WTC11 (cell line): Measurements from ENCODE around the gene IL16.

Experiments used
- NFE2L1 ChIP-seq: sonication (generic); formaldehyde crosslinking; IDR thresholded peaks from 2 replicates; pipeline ENCODE4 v1.8.1; 2023; ENCODE audit warnings: missing genetic modification reagents
- NR2C2 ChIP-seq: sonication (generic); formaldehyde crosslinking; IDR thresholded peaks from 2 replicates; pipeline ENCODE4 v1.8.0; 2022; ENCODE audit warnings: mild to moderate bottlenecking, missing genetic modification reagents
- ZNF423 ChIP-seq: fragments of 250-450 bp; sonication (Bioruptor Pico); IDR thresholded peaks from 2 replicates; pipeline ENCODE4 v2.1.2; 2022; ENCODE audit warnings: mild to moderate bottlenecking, moderate library complexity
- ZNF671 ChIP-seq: fragments of 250-450 bp; sonication (Bioruptor Pico); IDR thresholded peaks from 2 replicates; pipeline ENCODE4 v1.8.0; 2021; ENCODE audit warnings: mild to moderate bottlenecking
- TF ChIP-seq, protein P1 (sequence below): sonication (generic); formaldehyde crosslinking; IDR thresholded peaks from 2 replicates; pipeline ENCODE4 v1.8.0; 2022; ENCODE audit warnings: missing genetic modification reagents
- TF ChIP-seq, protein P2 (sequence below): sonication (generic); formaldehyde crosslinking; conservative IDR thresholded peaks from 2 replicates; pipeline ENCODE4 v1.8.1; 2023; ENCODE audit warnings: mild to moderate bottlenecking, low read depth, missing genetic modification reagents, moderate library complexity
- TF ChIP-seq, protein P3 (sequence below): sonication (generic); formaldehyde crosslinking; IDR thresholded peaks from 2 replicates; pipeline ENCODE4 v1.8.1; 2023; ENCODE audit warnings: mild to moderate bottlenecking, moderate library complexity, missing genetic modification reagents
- TF ChIP-seq, protein P4 (sequence below): sonication (generic); formaldehyde crosslinking; IDR thresholded peaks from 2 replicates; pipeline ENCODE4 v1.8.0; 2022; ENCODE audit warnings: mild to moderate bottlenecking, missing genetic modification reagents
- TF ChIP-seq, protein P5 (sequence below): sonication (generic); formaldehyde crosslinking; conservative IDR thresholded peaks from 2 replicates; pipeline ENCODE4 v1.8.1; 2022; ENCODE audit warnings: mild to moderate bottlenecking, missing genetic modification reagents
- TF ChIP-seq, protein P6 (sequence below): fragments of 200-600 bp; IDR thresholded peaks from 2 replicates; pipeline ENCODE4 v1.8.0; 2022; ENCODE audit warnings: antibody characterized with exemption

DNA sequence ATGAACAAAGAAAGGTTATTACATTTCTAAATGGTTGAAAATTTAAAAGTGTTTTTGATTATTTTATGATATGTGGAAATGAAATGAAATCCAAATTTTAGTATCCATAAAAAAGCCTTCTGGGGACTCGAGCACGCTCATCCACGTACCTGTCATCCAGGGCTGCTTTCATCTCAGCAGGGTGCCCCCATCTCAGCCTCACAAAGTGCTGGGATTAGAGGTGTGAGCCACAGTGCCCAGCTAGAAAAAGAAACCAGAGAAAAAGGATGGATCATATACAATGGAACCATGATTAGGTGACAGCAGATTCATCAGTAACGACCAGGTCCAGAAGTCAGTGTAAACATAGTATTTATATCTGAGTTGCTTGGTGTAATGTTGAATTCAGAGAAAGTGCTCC is 77.6 kb downstream of the IL16 start:
- TF ChIP-seq ZNF423 (no peak), ZNF671 (no peak), NR2C2 (CRISPR knock-in tag) (no peak), NFE2L1 (CRISPR knock-in tag) (no peak)
- TF ChIP-seq, protein P1, sequence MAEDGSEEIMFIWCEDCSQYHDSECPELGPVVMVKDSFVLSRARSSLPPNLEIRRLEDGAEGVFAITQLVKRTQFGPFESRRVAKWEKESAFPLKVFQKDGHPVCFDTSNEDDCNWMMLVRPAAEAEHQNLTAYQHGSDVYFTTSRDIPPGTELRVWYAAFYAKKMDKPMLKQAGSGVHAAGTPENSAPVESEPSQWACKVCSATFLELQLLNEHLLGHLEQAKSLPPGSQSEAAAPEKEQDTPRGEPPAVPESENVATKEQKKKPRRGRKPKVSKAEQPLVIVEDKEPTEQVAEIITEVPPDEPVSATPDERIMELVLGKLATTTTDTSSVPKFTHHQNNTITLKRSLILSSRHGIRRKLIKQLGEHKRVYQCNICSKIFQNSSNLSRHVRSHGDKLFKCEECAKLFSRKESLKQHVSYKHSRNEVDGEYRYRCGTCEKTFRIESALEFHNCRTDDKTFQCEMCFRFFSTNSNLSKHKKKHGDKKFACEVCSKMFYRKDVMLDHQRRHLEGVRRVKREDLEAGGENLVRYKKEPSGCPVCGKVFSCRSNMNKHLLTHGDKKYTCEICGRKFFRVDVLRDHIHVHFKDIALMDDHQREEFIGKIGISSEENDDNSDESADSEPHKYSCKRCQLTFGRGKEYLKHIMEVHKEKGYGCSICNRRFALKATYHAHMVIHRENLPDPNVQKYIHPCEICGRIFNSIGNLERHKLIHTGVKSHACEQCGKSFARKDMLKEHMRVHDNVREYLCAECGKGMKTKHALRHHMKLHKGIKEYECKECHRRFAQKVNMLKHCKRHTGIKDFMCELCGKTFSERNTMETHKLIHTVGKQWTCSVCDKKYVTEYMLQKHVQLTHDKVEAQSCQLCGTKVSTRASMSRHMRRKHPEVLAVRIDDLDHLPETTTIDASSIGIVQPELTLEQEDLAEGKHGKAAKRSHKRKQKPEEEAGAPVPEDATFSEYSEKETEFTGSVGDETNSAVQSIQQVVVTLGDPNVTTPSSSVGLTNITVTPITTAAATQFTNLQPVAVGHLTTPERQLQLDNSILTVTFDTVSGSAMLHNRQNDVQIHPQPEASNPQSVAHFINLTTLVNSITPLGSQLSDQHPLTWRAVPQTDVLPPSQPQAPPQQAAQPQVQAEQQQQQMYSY (CRISPR knock-in tag) = no peak
- TF ChIP-seq, protein P2, sequence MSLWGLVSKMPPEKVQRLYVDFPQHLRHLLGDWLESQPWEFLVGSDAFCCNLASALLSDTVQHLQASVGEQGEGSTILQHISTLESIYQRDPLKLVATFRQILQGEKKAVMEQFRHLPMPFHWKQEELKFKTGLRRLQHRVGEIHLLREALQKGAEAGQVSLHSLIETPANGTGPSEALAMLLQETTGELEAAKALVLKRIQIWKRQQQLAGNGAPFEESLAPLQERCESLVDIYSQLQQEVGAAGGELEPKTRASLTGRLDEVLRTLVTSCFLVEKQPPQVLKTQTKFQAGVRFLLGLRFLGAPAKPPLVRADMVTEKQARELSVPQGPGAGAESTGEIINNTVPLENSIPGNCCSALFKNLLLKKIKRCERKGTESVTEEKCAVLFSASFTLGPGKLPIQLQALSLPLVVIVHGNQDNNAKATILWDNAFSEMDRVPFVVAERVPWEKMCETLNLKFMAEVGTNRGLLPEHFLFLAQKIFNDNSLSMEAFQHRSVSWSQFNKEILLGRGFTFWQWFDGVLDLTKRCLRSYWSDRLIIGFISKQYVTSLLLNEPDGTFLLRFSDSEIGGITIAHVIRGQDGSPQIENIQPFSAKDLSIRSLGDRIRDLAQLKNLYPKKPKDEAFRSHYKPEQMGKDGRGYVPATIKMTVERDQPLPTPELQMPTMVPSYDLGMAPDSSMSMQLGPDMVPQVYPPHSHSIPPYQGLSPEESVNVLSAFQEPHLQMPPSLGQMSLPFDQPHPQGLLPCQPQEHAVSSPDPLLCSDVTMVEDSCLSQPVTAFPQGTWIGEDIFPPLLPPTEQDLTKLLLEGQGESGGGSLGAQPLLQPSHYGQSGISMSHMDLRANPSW (CRISPR knock-in tag) = no peak
- TF ChIP-seq, protein P3, sequence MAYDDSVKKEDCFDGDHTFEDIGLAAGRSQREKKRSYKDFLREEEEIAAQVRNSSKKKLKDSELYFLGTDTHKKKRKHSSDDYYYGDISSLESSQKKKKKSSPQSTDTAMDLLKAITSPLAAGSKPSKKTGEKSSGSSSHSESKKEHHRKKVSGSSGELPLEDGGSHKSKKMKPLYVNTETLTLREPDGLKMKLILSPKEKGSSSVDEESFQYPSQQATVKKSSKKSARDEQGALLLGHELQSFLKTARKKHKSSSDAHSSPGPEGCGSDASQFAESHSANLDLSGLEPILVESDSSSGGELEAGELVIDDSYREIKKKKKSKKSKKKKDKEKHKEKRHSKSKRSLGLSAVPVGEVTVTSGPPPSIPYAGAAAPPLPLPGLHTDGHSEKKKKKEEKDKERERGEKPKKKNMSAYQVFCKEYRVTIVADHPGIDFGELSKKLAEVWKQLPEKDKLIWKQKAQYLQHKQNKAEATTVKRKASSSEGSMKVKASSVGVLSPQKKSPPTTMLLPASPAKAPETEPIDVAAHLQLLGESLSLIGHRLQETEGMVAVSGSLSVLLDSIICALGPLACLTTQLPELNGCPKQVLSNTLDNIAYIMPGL = no peak
- TF ChIP-seq, protein P4, sequence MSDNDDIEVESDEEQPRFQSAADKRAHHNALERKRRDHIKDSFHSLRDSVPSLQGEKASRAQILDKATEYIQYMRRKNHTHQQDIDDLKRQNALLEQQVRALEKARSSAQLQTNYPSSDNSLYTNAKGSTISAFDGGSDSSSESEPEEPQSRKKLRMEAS (CRISPR knock-in tag) = no peak
- TF ChIP-seq, protein P5, sequence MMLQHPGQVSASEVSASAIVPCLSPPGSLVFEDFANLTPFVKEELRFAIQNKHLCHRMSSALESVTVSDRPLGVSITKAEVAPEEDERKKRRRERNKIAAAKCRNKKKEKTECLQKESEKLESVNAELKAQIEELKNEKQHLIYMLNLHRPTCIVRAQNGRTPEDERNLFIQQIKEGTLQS = no peak
- TF ChIP-seq, protein P6, sequence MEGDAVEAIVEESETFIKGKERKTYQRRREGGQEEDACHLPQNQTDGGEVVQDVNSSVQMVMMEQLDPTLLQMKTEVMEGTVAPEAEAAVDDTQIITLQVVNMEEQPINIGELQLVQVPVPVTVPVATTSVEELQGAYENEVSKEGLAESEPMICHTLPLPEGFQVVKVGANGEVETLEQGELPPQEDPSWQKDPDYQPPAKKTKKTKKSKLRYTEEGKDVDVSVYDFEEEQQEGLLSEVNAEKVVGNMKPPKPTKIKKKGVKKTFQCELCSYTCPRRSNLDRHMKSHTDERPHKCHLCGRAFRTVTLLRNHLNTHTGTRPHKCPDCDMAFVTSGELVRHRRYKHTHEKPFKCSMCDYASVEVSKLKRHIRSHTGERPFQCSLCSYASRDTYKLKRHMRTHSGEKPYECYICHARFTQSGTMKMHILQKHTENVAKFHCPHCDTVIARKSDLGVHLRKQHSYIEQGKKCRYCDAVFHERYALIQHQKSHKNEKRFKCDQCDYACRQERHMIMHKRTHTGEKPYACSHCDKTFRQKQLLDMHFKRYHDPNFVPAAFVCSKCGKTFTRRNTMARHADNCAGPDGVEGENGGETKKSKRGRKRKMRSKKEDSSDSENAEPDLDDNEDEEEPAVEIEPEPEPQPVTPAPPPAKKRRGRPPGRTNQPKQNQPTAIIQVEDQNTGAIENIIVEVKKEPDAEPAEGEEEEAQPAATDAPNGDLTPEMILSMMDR = no peak
